Measurements from ENCODE around the gene CYB5A.
"Not testable (repeated sequence)": the region's sequence is repeated elsewhere in the genome, so short reads cannot be mapped to it uniquely, and the experiment has no call there.

The CYB5A gene

DNA sequence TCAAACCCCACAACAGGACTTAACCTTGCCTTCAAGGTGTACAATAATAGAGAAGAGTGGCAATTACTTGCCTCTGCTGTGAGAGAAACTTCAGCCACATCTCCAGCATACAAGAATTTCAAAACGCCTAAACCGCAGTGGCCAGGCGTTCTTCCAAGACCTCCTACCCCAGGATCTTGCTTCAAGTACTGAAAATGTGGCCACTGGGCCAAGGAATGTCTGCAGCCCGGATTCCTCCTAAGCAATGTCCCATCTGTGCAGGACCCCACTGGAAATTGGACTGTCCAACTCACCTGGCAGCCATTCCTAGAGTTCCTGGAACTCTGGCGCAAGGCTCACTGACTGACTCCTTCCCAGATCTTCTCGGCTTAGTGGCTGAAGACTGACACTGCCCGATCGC is 2.8 kb upstream of the CYB5A start:
- DNase-seq (ENCODE audit: low read depth): no peak

DNA sequence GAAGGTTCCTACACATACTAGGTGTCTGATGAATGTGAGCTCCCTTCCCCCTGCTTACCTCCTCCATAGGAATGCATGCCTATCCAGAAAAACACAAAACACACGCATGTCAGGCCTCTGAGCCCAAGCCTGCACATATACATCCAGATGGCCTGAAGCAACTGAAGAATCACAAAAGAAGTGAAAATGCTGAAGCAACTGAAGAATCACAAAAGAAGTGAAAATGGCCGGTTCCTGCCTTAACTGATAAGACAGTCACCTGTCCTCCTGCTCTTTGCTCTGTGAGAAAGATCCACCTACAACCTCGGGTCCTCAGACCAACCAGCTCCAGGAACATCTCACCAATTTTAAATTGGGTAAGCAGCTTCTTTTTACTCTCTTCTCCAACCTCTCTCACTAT is 1.2 kb upstream of the CYB5A start:
- not testable (repeated sequence) for DNase-seq (ENCODE audit: low read depth)

DNA sequence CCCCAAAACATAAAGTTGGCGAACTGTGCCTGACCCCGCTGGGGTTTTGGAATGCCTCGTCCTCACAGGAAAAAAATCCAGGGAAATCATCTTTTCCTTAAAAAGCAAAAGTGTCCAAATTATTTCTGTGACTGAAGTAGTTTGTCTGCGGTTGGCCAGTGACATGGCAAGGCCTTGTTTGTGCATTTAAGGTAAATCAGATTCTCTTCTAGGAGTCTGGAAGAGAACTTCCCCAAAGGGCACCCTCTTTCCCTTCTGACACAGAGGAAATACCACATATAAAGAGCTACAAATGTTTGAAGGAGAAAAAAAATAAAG is 737 bp upstream of the CYB5A start:
- peak; percentile 5 for DNase-seq (ENCODE audit: low read depth)

GRCh38 chr18:74291472-74291770 is 342 bp downstream of the CYB5A start:
- no peak for DNase-seq (ENCODE audit: low read depth)

DNA sequence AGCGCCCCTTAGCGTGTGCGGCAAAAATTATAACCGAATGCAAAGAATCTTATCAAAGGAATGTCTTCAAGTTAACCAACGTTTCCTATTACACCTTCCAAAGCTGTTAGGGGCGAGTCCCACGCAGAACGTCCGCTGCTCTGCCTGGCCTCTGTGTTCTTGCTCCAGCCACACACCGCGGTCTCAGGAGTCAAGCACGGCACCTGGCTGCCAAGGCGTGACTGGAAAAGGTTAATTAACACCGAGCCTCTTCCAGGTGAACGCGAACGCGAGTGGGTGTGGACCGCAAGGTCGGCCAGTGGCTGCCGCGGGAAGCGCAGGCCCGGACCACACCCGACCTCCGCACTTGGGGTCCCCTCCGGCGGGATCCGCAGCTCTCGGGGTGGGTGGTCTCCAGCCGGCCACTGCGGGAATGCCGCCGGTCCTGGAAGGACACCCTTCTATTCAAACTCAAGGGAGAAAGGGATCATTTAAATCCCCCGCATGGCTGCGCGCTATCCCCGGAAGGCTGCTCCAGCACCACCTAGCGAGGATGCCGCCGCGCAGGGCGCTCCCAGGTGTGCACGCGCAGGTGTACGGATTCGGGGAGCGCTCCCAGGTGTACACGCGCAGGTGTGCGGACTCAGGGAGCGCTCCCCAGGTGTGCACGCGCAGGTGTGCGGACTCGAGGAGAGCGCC is 830 bp downstream of the CYB5A start:
- no peak for DNase-seq (ENCODE audit: low read depth)

DNA sequence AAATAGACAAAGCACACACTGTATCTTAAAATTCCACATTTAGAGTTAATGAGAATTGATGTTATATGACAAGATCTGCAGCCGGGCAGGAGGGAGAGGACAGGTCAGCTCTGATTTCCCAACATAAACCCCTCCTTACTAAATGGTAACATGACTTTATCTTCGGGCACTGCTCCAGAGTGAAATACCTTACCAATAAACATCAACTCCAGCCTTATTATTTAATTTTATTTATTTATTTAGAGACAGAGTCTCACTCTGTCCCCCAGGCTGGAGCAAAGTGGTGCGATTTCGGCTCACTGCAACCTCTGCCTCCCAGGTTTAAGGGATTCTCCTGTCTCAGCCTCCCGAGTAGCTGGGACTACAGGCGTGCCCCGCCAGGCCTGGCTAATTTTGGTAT is 1.7 kb downstream of the CYB5A start:
- DNase-seq (ENCODE audit: low read depth): no peak

DNA sequence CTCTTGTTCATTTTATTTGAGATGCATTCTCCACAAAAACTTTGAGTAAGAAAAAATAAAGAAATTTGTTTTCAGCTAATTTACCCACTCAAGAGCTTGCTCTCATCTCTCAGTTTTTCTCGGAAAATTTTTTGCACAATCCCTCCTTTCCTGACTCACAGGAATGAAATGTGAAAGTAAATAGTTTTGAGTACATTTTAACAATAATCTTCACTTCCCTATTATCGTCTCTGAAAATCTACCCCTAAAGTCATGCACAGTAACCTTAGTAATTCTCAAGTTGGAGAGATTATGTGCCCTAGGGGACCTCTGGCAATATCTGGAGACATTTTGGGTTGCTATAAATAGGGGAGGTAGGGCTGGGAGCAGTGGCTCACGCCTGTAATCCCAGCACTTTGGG is 2.6 kb downstream of the CYB5A start:
- peak; percentile 44 for DNase-seq (ENCODE audit: low read depth)

DNA sequence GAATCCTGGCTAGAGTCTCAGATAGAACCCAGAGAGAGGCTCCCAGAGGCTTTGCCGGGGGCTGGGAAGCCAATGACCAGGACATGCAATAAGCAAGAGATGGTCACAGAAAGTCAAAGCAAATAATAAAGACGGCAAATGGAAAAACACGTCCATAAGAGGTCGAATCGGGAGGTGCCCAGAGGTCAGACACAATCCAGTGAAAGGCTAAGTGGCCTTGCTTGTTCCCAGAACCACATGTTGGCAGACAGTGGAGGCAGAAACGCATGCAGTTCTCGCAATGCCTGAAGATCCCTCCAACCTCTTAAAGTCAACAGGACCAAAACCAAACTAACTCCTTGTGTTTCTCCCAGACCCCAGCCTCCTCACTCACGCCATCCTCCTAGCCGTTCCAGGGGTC is 3.0 kb downstream of the CYB5A start:
- DNase-seq (ENCODE audit: low read depth): no peak

DNA sequence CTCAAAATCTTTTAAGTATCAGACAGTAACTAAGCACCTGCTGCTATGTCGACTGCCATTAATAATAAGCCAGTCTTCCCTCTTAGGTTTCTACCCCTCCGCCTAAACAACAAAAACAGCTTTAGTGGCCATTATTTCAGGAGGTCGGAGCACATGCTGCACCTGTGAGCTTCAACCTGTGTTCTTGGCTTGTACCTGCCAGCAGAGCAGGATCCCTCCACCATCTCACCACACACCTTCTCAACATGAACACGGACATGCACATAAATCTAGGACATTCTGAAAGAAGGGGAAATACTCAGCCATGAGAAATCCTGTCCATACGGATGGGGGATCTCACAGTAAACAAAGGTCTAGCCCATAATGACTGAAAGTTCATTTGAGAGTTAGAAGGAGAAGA is 3.7 kb downstream of the CYB5A start:
- no peak for DNase-seq (ENCODE audit: low read depth)

DNA sequence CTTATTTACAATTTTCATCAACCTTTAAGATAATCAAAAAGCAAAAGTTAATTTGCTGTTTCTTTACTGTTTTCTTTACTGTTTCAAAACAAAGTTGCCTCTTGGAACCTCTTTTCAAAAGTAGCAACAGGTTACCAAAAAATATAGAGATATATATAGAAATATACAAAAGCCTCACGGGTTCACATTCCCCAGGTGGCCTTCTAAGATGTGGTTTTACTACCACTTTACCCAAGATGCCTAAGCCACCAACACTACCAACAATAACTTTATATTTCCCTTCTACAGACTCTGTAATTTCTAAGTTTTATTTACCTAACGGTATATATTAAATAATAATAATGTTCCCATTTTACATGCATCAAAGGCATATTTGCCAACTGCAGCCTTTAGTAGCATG is 4.9 kb downstream of the CYB5A start:
- no peak for DNase-seq (ENCODE audit: low read depth)

DNA sequence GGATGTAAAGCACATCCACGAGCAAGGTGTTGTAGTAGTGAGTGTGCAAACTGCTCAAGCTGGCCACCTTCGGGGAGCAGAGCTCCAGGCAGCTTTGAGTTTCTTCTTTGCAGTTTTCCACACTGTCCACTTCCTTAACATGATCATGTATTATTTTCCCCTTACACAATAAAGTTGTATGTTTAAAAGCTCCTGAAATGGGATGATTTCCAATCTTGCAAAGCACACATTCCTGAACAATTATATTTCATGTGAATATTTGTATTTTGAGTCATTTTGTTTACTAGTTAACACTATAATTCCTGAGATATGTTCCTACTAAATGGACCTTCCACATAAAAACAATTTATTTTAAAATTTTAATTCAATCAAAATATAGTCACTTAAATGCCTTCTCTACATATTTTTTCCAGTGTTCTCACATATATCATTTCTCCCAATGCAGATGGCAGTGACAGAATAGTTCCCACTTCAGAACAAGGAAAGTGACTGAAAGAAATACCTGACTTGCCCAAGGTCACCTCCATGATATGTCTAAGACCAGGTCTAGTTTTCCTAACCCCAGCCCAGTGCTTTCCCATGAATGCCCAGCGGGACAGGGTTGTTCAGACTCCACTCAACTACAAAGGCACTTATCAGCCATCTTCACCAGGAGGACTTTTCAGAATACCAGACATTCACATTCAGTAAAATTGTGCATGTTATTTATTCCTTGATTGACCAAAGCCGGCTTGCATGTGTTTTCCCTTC is 5.5 kb downstream of the CYB5A start:
- peak; percentile 12 for DNase-seq (ENCODE audit: low read depth)

DNA sequence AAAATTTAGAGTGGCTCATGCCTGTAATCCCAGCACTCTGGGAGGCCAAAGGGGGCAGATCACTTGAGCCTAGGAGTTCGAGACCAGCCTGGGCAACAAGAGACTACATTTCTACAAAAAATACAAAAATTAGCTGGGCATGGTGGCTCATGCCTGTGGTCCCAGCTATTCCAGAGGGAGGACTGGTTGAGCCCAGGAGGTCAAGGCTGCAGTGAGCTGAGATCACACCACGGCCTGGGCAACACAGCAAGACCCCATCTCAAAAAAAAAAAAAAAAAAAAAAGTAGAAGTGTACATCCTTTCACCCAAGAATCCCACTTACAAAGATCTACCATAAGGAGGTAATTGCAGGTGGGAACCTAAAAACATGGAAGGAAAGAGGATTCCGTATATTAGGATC is 6.2 kb downstream of the CYB5A start:
- not testable (repeated sequence) for DNase-seq (ENCODE audit: low read depth)

- no peak for DNase-seq (ENCODE audit: low read depth)
Observed at GRCh38 chr18:74284980-74285355, 6.8 kb downstream of the CYB5A start.

DNA sequence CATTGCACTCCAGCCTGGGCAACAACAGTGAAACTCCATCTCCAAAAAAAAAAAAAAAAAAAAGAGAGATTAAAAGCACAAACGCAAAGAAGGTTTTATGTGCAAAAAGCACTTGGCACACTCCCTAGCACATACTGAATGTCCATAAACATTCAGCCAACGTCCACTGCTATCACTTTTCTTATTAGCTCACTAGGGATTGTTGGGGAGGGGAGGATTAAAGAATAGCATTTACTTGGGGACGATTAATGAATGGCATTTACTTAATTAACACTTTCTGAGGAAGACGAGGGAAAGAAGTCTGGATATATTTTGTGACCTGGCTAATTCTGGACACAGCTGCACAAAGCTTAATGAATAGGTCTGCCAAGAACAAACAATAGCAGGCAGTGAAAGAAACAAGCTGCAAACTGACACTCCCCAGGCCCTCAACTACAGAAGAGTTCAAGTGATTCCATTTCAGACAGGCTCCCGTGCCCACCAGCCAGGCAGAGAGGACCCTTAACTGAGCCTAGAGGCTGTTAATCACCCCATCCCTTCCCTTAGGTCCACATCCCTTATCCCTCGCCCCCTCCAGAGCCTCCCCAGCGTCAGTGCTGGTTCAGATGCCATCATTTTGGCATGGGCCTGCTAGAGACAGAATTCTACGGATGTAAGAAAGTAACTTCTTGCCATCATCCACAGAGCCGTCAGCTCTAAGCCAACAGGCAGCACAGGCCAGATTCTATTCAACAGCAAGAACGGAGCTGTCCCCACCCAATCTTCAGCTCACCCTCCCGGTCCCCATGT is 7.4 kb downstream of the CYB5A start:
- DNase-seq (ENCODE audit: low read depth): no peak

- DNase-seq (ENCODE audit: low read depth): no peak
Observed at GRCh38 chr18:74283646-74284045, 8.1 kb downstream of the CYB5A start.

GRCh38 chr18:74282755-74283554 is 8.8 kb downstream of the CYB5A start:
- no peak for DNase-seq (ENCODE audit: low read depth)

DNA sequence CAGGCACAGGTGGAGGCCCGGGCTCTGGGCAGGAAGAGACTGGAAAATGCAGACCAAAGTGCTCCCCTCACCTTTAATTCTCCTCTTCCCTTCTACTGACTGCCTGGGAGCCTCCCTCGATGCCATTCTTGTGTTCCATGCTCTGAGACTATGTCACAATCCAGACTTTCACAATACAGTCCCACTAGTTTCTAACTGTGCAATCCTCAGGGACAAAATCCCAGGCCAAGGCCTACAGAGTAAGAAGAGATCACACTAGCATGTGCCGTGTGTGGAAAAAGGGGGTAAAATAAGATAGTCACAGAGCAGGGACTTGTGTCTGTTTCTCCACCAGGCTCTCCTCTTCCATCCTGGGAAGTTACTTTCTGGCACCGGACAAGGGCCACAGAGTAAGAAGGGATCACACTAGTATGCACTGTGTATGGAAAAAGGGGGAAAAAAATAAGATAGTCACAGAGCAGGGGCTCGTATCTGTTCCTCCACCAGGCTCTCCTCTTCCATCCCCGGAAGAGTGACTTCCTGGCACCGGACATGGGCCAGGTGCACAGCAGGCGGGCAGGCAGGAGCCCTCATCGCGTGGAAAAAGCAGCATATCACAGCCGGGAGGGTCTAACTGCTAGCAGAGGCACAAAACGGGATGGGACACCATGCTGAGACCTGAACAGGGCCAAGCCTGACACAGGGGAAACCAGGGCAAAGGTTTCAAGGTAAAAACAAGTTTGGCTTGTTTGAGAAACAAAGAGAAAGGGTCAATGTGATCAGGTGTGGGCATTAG is 9.6 kb downstream of the CYB5A start:
- DNase-seq (ENCODE audit: low read depth): no peak

- DNase-seq (ENCODE audit: low read depth): no peak
Observed at GRCh38 chr18:74281011-74281979, 10.5 kb downstream of the CYB5A start.

- DNase-seq (ENCODE audit: low read depth): no peak
Observed at GRCh38 chr18:74278983-74279382, 12.8 kb downstream of the CYB5A start.

DNA sequence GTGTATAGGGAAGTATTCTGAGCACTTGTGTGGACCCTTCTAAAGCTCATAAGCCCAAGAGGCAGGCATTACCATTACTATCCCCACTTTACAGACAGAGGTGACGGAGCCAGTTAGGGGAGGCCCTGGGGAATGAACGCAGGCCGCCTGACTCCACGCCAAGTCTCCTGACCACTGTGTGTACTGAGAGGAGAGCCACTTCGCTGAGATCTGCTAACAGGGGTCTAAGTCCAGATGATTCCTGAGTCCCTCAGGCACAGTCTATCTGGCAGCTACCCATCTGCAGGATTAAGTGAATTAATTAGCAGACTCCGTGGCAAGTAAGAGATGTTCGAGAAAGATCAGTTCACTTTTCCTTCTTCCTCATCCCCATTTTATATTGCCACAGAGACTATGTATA is 13.7 kb downstream of the CYB5A start:
- DNase-seq (ENCODE audit: low read depth): no peak

DNA sequence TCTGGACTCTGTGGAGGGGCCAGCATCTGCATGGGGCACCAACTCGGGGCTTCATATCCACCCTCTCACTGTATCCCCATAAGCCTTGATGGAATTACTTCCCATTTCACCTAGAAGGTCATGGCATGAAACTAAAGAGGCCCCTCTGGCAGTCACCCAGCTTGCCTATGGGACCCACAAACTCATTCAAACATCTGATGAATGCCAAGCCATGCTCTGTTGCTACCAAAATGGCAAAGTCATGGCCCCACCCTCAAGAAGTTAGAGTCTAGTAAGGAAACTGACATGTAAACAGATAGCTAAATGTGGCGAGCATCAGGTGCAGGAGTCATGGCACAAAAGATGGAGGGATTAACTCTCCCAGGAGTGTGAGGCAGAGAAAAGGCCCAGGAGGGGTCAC is 14.5 kb downstream of the CYB5A start:
- DNase-seq (ENCODE audit: low read depth): no peak

All from ELR (cell line).